ENCODE results near the gene SMIM11.
"Not testable (repeated sequence)": the region's sequence is repeated elsewhere in the genome, so short reads cannot be mapped to it uniquely, and the experiment has no call there.

The SMIM11 gene

DNA sequence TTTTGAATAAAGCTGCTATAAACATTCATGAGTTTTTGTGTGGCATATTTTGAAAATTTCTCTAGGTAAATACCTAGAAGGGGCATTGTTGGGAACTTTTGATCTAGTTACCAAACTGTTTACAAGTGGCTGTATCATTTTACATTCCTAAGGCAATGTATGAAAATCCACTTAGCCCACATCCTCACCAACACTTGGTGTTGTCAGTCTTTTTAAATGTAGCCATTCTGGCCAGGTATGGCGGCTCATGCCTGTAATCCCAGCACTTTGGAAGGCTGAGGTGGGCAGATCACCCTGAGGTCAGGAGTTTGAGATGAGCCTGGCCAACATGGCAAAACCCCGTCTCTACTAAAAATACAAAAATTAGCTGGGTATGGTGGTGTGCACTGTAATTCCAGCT lies 17.4 kb upstream of the SMIM11 start:
- no peak for DNase-seq

- no peak for DNase-seq
Measured at GRCh38 chr21:34358866-34359265, 16.4 kb upstream of the SMIM11 start.

DNA sequence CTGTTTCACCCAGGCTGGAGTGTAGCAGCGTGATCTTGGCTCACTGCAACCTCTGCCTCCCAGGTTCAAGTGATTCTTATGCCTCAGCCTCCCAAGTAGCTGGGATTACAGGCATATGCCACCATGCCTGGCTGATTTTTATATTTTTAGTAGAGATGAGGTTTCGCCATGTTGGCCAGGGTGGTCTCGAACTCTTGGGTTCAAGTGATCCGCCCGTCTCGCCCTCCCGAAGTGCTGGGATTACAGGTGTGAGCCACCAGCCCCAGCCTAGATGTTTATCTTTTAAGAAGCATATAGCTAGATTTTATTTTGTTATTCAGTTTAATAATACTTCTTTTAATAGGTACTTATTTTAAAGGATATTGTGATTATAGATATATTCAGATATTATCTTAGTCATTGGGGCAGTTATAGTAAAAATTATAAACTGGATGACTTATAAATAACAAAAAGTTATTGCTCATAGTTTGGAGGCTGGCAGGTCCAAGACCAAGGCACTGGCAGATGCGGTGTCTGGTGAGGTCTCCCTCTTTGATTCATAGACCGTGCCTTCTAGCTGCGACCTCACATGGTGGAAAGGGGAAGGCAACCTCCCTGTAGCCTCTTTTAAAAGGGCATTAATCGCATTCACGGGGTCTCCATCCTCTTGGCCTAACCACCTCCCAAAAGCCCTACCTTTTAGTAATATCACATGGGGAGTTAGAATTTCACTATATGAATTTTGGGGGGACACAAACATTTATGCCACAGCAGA lies 14.6 kb upstream of the SMIM11 start:
- no peak for DNase-seq

GRCh38 chr21:34362136-34362444 lies 13.2 kb upstream of the SMIM11 start:
- DNase-seq = no peak

GRCh38 chr21:34362670-34363069 lies 12.6 kb upstream of the SMIM11 start:
- no peak for DNase-seq

GRCh38 chr21:34363733-34364132 lies 11.6 kb upstream of the SMIM11 start, which contains the start of gene KCNE2:
TSS of gene KCNE2 (plus strand) at chr21:34364006. CDS start at chr21:34370479, 6,473 bp downstream.
- DNase-seq = no peak

- DNase-seq = no peak
Measured at GRCh38 chr21:34364921-34365320, 10.4 kb upstream of the SMIM11 start.

- DNase-seq = no peak
Measured at GRCh38 chr21:34365809-34366208, 9.5 kb upstream of the SMIM11 start.

GRCh38 chr21:34367320-34367935 lies 7.9 kb upstream of the SMIM11 start:
- DNase-seq = no peak

- no peak for DNase-seq
Measured at GRCh38 chr21:34369741-34370140, 5.6 kb upstream of the SMIM11 start.

DNA sequence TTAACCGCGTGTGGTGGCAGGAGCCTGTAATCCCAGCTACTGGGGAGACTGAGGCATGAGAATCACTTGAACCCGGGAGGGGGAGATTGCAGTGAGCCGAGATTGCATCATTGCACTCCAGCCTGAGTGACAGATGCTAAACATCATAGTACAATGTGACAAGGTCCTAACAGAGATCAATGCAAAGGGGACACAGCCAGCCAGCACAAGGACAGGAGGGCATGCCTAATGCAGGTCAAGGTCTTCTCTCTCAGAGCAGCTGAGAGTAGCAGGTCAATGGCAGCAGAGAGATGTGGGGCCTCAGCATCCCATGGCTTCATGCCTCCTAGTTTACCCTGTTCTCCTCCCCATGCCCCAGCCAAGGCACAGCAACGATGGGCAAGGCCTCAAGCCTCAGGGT lies 3.0 kb upstream of the SMIM11 start:
- DNase-seq = no peak

- not testable (repeated sequence) for DNase-seq
Measured at GRCh38 chr21:34374462-34374861, 845 bp upstream of the SMIM11 start.

- DNase-seq = not testable (repeated sequence)
Measured at GRCh38 chr21:34375619-34375972, 289 bp downstream of the SMIM11 start.

DNA sequence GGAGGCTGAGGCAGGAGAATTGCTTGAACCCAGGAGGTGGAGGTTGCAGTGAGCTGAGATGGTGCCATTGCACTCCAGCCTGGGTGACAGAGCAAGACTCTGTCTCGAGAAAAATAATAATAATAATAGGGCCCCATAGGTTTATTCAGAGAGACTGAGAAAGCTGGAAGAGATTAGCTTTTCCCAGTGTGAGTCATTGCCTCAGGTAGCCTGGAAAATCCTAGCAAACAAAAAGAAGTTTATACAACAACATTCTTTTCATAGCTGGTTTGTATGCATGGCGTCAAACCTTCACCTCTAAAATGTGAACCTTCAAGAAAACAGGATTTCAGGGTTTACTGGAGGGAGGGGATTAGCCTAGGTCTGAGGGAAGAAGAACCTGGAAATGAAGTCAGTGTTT lies 7.8 kb downstream of the SMIM11 start:
- DNase-seq = not testable (repeated sequence)

DNA sequence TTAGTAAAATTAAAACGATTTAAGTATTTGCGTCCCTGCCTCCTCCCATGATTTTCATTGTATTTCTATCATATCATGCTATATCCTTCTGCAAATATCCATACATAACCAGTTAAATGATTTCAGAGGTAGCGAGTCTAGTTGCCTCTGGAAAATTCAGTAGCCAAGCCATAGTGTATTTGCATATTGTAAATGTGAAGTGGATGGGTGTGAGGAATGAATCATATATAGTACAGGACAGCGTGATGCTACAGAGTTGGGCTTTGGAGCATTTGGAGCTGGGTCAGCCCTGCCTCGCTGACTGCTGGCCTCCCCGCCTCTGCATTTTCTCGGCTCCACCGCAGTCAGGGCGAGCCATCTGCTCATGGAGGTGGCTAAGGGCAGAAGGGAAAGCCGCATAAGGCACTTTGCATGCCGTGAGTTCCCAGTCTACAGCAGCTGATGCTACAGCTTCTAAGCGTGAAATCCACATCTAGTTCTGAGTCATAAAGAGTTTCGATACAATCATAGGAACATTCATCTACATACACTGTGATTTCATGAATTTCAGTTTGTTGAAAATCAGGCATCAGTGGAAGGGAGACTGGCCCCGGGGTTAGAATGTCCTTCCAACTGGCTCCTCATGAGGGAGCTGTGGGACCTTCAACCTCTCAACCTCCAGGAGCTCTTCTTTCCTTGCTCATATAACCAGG lies 8.6 kb downstream of the SMIM11 start:
- DNase-seq = not testable (repeated sequence)

- DNase-seq = not testable (repeated sequence)
Measured at GRCh38 chr21:34400522-34400921, 25.2 kb downstream of the SMIM11 start.

DNA sequence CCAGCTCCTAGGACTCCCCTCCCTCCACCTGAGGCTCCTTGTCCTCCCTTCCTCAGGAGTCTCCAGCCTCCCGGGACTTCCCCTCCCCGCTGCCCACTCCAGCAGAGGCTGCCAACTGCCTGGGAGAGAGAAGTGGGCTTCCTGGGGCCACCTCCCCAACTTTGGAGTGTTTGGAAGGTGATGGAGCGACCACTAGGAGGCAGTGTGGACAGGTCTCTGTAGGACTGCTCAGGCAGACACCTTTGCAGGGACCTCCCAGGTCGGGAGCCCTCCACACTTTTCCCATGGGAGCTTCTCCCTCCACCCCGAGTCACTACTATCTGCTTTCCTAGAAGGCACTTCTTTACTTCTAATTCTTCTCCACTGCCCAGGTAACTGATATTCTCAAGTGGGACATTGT lies 29.4 kb downstream of the SMIM11 start:
- DNase-seq = not testable (repeated sequence)

DNA sequence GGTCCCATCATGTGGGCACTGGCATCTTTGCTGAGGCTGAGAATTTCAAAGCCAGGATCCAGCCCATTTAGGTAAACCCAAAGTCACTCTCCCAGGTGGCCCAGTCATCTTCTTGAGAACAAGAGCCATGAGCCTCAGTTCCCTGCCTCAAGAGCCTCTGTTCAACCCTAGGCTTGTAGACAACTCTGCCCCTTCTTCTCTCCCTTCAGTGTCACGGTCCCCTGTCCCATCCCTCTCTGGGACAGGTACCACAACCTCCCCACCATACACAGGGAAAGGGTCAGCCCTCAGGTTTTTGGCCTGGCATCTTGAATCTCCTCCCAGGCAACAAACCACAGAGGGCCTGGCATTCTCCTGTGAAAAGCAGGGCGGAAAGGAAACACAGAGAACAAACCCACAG lies 30.4 kb downstream of the SMIM11 start:
- DNase-seq = not testable (repeated sequence)

DNA sequence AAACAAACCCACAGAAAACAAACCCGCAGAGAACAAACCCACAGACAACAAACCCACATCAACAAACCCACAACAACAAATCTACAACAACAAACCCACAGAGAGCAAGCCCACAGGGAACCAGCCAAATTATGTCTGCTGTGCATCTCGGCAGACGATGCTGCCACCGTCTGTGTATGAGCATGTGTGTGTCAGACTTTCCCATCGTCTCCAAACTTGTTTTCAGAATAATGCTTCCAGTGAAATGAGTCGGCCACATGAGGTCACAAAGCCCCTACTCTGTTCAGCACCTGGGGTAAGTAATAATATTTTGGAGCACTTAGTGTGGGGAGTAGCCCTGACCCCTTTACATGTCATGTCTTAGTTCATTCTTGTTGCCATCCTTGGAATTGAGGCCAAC lies 30.8 kb downstream of the SMIM11 start:
- not testable (repeated sequence) for DNase-seq

- DNase-seq = not testable (repeated sequence)
Measured at GRCh38 chr21:34406676-34407075, 31.4 kb downstream of the SMIM11 start.

GRCh38 chr21:34407294-34407693 lies 32.0 kb downstream of the SMIM11 start:
- not testable (repeated sequence) for DNase-seq

DNA sequence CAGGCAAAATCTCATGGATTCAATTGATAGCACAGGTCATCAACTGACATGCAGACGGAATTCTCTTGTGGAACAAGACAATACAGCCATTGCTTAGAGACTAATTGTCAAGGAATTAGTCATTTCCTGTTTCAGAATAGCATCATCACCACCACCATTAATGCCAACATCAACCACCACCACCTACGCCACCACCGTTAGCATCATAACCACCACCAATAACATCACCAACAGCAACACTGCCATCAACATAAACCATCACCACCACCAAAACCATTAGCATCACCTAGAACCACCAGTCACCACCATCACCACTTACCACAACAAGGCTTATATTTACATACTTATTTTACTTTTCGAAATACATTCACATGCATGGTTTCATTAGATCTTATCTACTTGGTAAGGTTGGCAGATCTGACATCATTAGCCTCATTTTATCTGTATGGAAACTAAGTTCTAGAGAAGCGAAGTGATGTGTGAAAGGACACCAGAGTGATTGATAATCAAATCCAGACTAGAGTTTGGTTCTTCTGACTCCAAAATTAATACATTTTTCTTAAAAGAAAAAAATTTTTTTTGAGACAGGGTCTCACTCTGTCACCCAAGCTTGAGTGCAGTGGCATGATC lies 42.3 kb downstream of the SMIM11 start:
- DNase-seq = not testable (repeated sequence)

GRCh38 chr21:34423805-34424204 lies 48.5 kb downstream of the SMIM11 start, which contains the start of gene SMIM34:
TSS of gene SMIM34 (minus strand) at chr21:34423951. CDS start at chr21:34423839, 112 bp downstream.
- DNase-seq = not testable (repeated sequence)

Data from activated effector memory CD4-positive, alpha-beta T cell treated with Interleukin-2 at 50 U/mL for 16 hours (primary cell).